K562 (cell line): Measurements from ENCODE around the gene DHRS13. TPM values are rescaled to one million over a fixed set of nuclear protein-coding genes. Genes with fewer than 3 reads are reported as not detected.

Source experiments
- ARID1B ChIP-seq: fragments of 450-650 bp; IDR thresholded peaks from 2 replicates; pipeline ENCODE4 v1.6.1; 2016; ENCODE audit warnings: antibody characterized with exemption, mild to moderate bottlenecking, inconsistent platforms
- CBX5 ChIP-seq: IDR thresholded peaks from 2 replicates; pipeline ENCODE4 v1.6.1; 2014; ENCODE audit warnings: low read depth, borderline replicate concordance
- CCAR2 ChIP-seq: fragments of 200-400 bp; formaldehyde crosslinking; IDR thresholded peaks from 2 replicates; pipeline ENCODE4 v1.6.1; 2017; ENCODE audit warnings: mild to moderate bottlenecking, low read depth, low read length
- GATAD2A ChIP-seq: fragments of 450-650 bp; IDR thresholded peaks from 2 replicates; pipeline ENCODE4 v1.6.1; 2017
- HNRNPK ChIP-seq: fragments of 200-400 bp; formaldehyde crosslinking; IDR thresholded peaks from one replicate; pipeline ENCODE4 v1.6.1; 2018; ENCODE audit warnings: mild to moderate bottlenecking, low read depth, low read length; ENCODE audit not compliant: poor library complexity, severe bottlenecking
- MCM2 ChIP-seq: fragments of 450-650 bp; IDR thresholded peaks from 2 replicates; pipeline ENCODE4 v1.6.1; 2017; ENCODE audit warnings: low read depth, mild to moderate bottlenecking
- NCOA1 ChIP-seq: fragments of 450-650 bp; IDR thresholded peaks from 2 replicates; pipeline ENCODE4 v1.6.1; 2016; ENCODE audit warnings: low read depth
- SMC3 ChIP-seq: conservative IDR thresholded peaks from 2 replicates; pipeline ENCODE4 v1.6.1; 2011; ENCODE audit warnings: low read depth, low read length, improper control_type of control experiment; ENCODE audit not compliant: insufficient read depth
- ZNF584 ChIP-seq: fragments of 200-800 bp; sonication (Bioruptor generic); IDR thresholded peaks from 2 replicates; pipeline ENCODE4 v1.6.1; 2016; ENCODE audit warnings: low read depth, mild to moderate bottlenecking, missing genetic modification characterization, missing compliant biosample characterization
- ZNF644 ChIP-seq: fragments of 200-800 bp; sonication (Bioruptor generic); IDR thresholded peaks from 2 replicates; pipeline ENCODE4 v1.6.1; 2016; ENCODE audit warnings: low read depth, missing genetic modification characterization, missing compliant biosample characterization
- ZNF79 ChIP-seq: fragments of 250-450 bp; sonication (Bioruptor Pico); IDR thresholded peaks from 2 replicates; pipeline ENCODE4 v1.4.0; 2020; ENCODE audit warnings: low read depth, mild to moderate bottlenecking, moderate library complexity
- polyA plus RNA-seq, 8 experiments: library from polyadenylated mRNA; depleted of rRNA in 4 of 8; stranded (reverse) in 5 of 8; unstranded in 3 of 8; fragments of >200 nt; fragmentation: Nextera tagmentation in 2 of 8; fragmentation: Illumina TruSeq in 1 of 8; extraction: Ambion mirVana in 2 of 8; extraction: Trizol in 1 of 8; gene quantifications; 2 replicates each; pipeline versions ENCODE4 v1.2.1 to v1.2.3, GENCODE V29; 2011 to 2014; ENCODE audit warnings: inconsistent platforms in 1 of 8, missing spikeins in 1 of 8
- total RNA-seq, 7 experiments: library from RNA; depleted of rRNA in 6 of 7; stranded (reverse); fragments of >200 nt in 6 of 7; fragmentation: Illumina TruSeq in 2 of 7; extraction: Trizol in 2 of 7; gene quantifications; 2 replicates each; pipeline versions ENCODE4 v1.2.1 to v1.2.3, GENCODE V29; 2011 to 2021; ENCODE audit warnings: low replicate concordance in 1 of 7
- TF ChIP-seq, protein P1 (sequence below): fragments of 200-600 bp; sonication (generic); IDR thresholded peaks from one replicate; pipeline ENCODE4 v1.6.1; 2012; ENCODE audit warnings: mild to moderate bottlenecking, low read depth, low read length, inconsistent platforms
- TF ChIP-seq, protein P2 (sequence below): sonication (generic); formaldehyde crosslinking; IDR thresholded peaks from 2 replicates; pipeline ENCODE4 v1.4.0; 2020; ENCODE audit warnings: mild to moderate bottlenecking, missing genetic modification reagents
- TF ChIP-seq, protein P3 (sequence below): fragments of 250-450 bp; sonication (Bioruptor Pico); IDR thresholded peaks from 2 replicates; pipeline ENCODE4 v1.9.0; 2021; ENCODE audit warnings: mild to moderate bottlenecking

Gene DHRS13
- total and polyA plus RNA-seq, 9 of the 15 experiments (the other 6 are each of a cell fraction or from before 2014, with no cell fraction given) = 0.32 to 52.3 (median 34.3) TPM; not detected in 1

DNA sequence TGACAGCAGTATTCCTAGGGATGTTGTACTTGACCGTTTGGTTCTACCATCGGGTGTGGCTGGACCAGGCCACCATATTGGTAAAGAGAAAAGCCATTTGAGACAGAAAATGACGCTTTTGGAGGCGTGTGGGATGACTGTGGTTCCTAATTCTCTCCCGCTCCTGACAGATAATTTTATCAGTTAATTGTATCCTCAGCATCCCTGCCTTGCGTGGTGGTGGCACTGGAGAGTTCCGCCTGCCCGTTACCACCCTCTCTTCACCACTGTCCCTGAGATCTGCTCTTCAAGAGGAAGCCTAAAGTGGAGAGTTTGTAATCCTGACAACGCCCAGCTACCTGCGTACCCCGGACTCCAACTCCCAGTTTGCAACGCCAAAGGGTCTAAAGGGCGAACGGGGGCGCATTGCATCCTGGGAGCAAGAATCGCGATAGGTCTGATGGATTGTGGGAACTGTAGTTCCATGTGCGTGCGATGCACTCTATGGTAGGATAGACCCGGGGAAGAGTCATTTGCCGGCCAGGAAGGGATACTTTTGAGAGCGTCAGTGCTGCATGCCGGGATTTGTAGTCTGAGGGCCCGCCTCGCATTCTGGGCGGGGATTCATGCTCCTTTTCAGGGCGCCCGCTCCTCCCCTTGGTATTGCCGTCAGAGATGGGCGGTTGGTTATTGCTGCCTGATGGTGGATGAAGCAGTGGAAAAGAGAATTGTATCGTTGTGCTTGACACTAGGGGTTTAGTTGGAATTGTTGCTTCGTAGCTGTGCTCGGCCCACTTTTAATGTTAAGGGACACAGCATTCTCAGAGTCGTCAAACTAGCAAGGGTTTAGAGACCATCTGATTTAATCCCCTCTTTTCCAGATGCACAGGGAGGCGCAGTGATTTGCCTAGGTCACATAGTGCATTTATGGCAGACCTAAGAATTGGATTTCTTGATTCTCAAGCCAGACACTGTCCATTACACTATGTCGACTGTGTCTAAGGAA lies 49.4 kb upstream of the DHRS13 start (continued):
- TF ChIP-seq, protein P1, sequence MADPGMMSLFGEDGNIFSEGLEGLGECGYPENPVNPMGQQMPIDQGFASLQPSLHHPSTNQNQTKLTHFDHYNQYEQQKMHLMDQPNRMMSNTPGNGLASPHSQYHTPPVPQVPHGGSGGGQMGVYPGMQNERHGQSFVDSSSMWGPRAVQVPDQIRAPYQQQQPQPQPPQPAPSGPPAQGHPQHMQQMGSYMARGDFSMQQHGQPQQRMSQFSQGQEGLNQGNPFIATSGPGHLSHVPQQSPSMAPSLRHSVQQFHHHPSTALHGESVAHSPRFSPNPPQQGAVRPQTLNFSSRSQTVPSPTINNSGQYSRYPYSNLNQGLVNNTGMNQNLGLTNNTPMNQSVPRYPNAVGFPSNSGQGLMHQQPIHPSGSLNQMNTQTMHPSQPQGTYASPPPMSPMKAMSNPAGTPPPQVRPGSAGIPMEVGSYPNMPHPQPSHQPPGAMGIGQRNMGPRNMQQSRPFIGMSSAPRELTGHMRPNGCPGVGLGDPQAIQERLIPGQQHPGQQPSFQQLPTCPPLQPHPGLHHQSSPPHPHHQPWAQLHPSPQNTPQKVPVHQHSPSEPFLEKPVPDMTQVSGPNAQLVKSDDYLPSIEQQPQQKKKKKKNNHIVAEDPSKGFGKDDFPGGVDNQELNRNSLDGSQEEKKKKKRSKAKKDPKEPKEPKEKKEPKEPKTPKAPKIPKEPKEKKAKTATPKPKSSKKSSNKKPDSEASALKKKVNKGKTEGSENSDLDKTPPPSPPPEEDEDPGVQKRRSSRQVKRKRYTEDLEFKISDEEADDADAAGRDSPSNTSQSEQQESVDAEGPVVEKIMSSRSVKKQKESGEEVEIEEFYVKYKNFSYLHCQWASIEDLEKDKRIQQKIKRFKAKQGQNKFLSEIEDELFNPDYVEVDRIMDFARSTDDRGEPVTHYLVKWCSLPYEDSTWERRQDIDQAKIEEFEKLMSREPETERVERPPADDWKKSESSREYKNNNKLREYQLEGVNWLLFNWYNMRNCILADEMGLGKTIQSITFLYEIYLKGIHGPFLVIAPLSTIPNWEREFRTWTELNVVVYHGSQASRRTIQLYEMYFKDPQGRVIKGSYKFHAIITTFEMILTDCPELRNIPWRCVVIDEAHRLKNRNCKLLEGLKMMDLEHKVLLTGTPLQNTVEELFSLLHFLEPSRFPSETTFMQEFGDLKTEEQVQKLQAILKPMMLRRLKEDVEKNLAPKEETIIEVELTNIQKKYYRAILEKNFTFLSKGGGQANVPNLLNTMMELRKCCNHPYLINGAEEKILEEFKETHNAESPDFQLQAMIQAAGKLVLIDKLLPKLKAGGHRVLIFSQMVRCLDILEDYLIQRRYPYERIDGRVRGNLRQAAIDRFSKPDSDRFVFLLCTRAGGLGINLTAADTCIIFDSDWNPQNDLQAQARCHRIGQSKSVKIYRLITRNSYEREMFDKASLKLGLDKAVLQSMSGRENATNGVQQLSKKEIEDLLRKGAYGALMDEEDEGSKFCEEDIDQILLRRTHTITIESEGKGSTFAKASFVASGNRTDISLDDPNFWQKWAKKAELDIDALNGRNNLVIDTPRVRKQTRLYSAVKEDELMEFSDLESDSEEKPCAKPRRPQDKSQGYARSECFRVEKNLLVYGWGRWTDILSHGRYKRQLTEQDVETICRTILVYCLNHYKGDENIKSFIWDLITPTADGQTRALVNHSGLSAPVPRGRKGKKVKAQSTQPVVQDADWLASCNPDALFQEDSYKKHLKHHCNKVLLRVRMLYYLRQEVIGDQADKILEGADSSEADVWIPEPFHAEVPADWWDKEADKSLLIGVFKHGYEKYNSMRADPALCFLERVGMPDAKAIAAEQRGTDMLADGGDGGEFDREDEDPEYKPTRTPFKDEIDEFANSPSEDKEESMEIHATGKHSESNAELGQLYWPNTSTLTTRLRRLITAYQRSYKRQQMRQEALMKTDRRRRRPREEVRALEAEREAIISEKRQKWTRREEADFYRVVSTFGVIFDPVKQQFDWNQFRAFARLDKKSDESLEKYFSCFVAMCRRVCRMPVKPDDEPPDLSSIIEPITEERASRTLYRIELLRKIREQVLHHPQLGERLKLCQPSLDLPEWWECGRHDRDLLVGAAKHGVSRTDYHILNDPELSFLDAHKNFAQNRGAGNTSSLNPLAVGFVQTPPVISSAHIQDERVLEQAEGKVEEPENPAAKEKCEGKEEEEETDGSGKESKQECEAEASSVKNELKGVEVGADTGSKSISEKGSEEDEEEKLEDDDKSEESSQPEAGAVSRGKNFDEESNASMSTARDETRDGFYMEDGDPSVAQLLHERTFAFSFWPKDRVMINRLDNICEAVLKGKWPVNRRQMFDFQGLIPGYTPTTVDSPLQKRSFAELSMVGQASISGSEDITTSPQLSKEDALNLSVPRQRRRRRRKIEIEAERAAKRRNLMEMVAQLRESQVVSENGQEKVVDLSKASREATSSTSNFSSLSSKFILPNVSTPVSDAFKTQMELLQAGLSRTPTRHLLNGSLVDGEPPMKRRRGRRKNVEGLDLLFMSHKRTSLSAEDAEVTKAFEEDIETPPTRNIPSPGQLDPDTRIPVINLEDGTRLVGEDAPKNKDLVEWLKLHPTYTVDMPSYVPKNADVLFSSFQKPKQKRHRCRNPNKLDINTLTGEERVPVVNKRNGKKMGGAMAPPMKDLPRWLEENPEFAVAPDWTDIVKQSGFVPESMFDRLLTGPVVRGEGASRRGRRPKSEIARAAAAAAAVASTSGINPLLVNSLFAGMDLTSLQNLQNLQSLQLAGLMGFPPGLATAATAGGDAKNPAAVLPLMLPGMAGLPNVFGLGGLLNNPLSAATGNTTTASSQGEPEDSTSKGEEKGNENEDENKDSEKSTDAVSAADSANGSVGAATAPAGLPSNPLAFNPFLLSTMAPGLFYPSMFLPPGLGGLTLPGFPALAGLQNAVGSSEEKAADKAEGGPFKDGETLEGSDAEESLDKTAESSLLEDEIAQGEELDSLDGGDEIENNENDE = no peak
- TF ChIP-seq ZNF584 (CRISPR knock-in tag) (peak; percentile 96), ZNF644 (peak; percentile 97), GATAD2A (no peak), SMC3 (no peak), CCAR2 (no peak), ARID1B (no peak), ZNF79 (CRISPR knock-in tag) (no peak), CBX5 (no peak), HNRNPK (no peak), MCM2 (no peak), NCOA1 (no peak)
- TF ChIP-seq, protein P2, sequence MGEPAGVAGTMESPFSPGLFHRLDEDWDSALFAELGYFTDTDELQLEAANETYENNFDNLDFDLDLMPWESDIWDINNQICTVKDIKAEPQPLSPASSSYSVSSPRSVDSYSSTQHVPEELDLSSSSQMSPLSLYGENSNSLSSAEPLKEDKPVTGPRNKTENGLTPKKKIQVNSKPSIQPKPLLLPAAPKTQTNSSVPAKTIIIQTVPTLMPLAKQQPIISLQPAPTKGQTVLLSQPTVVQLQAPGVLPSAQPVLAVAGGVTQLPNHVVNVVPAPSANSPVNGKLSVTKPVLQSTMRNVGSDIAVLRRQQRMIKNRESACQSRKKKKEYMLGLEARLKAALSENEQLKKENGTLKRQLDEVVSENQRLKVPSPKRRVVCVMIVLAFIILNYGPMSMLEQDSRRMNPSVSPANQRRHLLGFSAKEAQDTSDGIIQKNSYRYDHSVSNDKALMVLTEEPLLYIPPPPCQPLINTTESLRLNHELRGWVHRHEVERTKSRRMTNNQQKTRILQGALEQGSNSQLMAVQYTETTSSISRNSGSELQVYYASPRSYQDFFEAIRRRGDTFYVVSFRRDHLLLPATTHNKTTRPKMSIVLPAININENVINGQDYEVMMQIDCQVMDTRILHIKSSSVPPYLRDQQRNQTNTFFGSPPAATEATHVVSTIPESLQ (CRISPR knock-in tag) = no peak
- TF ChIP-seq, protein P3, sequence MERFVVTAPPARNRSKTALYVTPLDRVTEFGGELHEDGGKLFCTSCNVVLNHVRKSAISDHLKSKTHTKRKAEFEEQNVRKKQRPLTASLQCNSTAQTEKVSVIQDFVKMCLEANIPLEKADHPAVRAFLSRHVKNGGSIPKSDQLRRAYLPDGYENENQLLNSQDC = peak; percentile 32; the same call in 1 of the 2 replicates
